Measurements from ENCODE around the gene PLCXD3. TPM values are rescaled to one million over a fixed set of nuclear protein-coding genes. Genes with fewer than 3 reads are reported as not detected.

The PLCXD3 gene
- polyA plus RNA-seq, 3 donors from 2014 or later = not detected

GRCh38 chr5:41305056-41305455 lies 205.3 kb downstream of the PLCXD3 start:
- Mint-ChIP-seq H3K4me3 (no peak overlapping the region), H3K27me3 (ENCODE audit: low read depth in 3 of 3) (no peaks in the 10 kb centered on the region), H3K36me3 (no peaks in the 10 kb centered on the region), H3K27ac (no peak overlapping the region), H3K4me1 (no peaks in the 10 kb centered on the region), H3K9me3 (peaks cover 0 to 4% (median under 1%) of the 10 kb centered on the region in 6 donors)
- DNase-seq = no peak

- Mint-ChIP-seq H3K27me3 (ENCODE audit: low read depth in 3 of 3) (no peaks in the 10 kb centered on the region), H3K4me3 (no peak overlapping the region), H3K36me3 (no peaks in the 10 kb centered on the region), H3K9me3 (peaks cover 0 to 5% (median under 1%) of the 10 kb centered on the region in 6 donors), H3K4me1 (no peaks in the 10 kb centered on the region), H3K27ac (no peak overlapping the region)
- no peak for DNase-seq
Measured at GRCh38 chr5:41296066-41296465, 214.3 kb downstream of the PLCXD3 start.

- Mint-ChIP-seq H3K27ac (no peak overlapping the region), H3K27me3 (ENCODE audit: low read depth in 3 of 3) (no peaks in the 10 kb centered on the region), H3K4me3 (no peak overlapping the region), H3K9me3 (peaks cover 0 to 8% (median 2%) of the 10 kb centered on the region in 6 donors), H3K4me1 (no peaks in the 10 kb centered on the region), H3K36me3 (no peaks in the 10 kb centered on the region)
- DNase-seq = no peak
Measured at GRCh38 chr5:41291323-41291722, 219.1 kb downstream of the PLCXD3 start.

- Mint-ChIP-seq H3K4me3 (no peak overlapping the region), H3K36me3 (no peaks in the 10 kb centered on the region), H3K27ac (no peak overlapping the region), H3K4me1 (no peaks in the 10 kb centered on the region), H3K27me3 (ENCODE audit: low read depth in 3 of 3) (no peaks in the 10 kb centered on the region), H3K9me3 (peaks cover 0 to 8% (median 3%) of the 10 kb centered on the region in 6 donors)
- no peak for DNase-seq
Measured at GRCh38 chr5:41290810-41291209, 219.6 kb downstream of the PLCXD3 start.

- H3K36me3 Mint-ChIP-seq = no peaks in the 10 kb centered on the region
Measured at GRCh38 chr5:41289970-41290464, 220.4 kb downstream of the PLCXD3 start.

GRCh38 chr5:41286696-41287095 lies 223.7 kb downstream of the PLCXD3 start:
- Mint-ChIP-seq H3K9me3 (peaks cover 2 to 8% (median 6%) of the 10 kb centered on the region in 6 donors), H3K4me1 (no peaks in the 10 kb centered on the region), H3K27me3 (ENCODE audit: low read depth in 3 of 3) (peaks cover 0 to 4% (median 0%) of the 10 kb centered on the region in 3 donors)

More at GRCh38 chr5:41289970-41290464, 220.4 kb downstream of the PLCXD3 start:
- peaks cover 0 to 8% (median 3%) of the 10 kb centered on the region in 6 donors for H3K9me3 Mint-ChIP-seq
- no peaks in the 10 kb centered on the region for H3K4me1 Mint-ChIP-seq
- no peak overlapping the region for H3K27ac Mint-ChIP-seq
- DNase-seq = no peak
- no peaks in the 10 kb centered on the region for H3K27me3 Mint-ChIP-seq (ENCODE audit: low read depth in 3 of 3)
- H3K4me3 Mint-ChIP-seq = no peak overlapping the region

GRCh38 chr5:41286165-41286564 lies 224.2 kb downstream of the PLCXD3 start:
- Mint-ChIP-seq H3K4me1 (no peaks in the 10 kb centered on the region), H3K36me3 (no peaks in the 10 kb centered on the region), H3K4me3 (no peak overlapping the region), H3K9me3 (peaks cover 2 to 8% (median 6%) of the 10 kb centered on the region in 6 donors), H3K27ac (no peak overlapping the region), H3K27me3 (ENCODE audit: low read depth in 3 of 3) (peaks cover 0 to 4% (median 0%) of the 10 kb centered on the region in 3 donors)
- no peak for DNase-seq

More at GRCh38 chr5:41286696-41287095, 223.7 kb downstream of the PLCXD3 start:
- Mint-ChIP-seq H3K36me3 (no peaks in the 10 kb centered on the region), H3K4me3 (no peak overlapping the region), H3K27ac (no peak overlapping the region)
- DNase-seq = no peak

GRCh38 chr5:41284938-41285337 lies 225.5 kb downstream of the PLCXD3 start:
- Mint-ChIP-seq H3K27me3 (ENCODE audit: low read depth in 3 of 3) (peaks cover 0 to 4% (median 0%) of the 10 kb centered on the region in 3 donors), H3K4me1 (no peaks in the 10 kb centered on the region), H3K4me3 (no peak overlapping the region), H3K36me3 (no peaks in the 10 kb centered on the region), H3K27ac (no peak overlapping the region), H3K9me3 (peaks cover 2 to 8% (median 6%) of the 10 kb centered on the region in 6 donors)
- DNase-seq = no peak

- peaks cover 0 to 4% (median 0%) of the 10 kb centered on the region in 3 donors for H3K27me3 Mint-ChIP-seq (ENCODE audit: low read depth in 3 of 3)
- peaks cover 0 to 6% (median 2%) of the 10 kb centered on the region in 6 donors for H3K9me3 Mint-ChIP-seq
- H3K36me3 Mint-ChIP-seq = no peaks in the 10 kb centered on the region
- no peak for DNase-seq
- H3K4me3 Mint-ChIP-seq = no peak overlapping the region
- H3K27ac Mint-ChIP-seq = no peak overlapping the region
- no peaks in the 10 kb centered on the region for H3K4me1 Mint-ChIP-seq
Measured at GRCh38 chr5:41281215-41281810, 229.1 kb downstream of the PLCXD3 start.

GRCh38 chr5:41279040-41279439 lies 231.4 kb downstream of the PLCXD3 start:
- Mint-ChIP-seq H3K4me1 (no peaks in the 10 kb centered on the region), H3K4me3 (no peak overlapping the region), H3K9me3 (peaks cover 0 to 6% (median 3%) of the 10 kb centered on the region in 6 donors), H3K27me3 (ENCODE audit: low read depth in 3 of 3) (peaks cover 0 to 4% (median 0%) of the 10 kb centered on the region in 3 donors), H3K36me3 (no peaks in the 10 kb centered on the region), H3K27ac (no peak overlapping the region)
- no peak for DNase-seq

GRCh38 chr5:41277476-41278245 lies 232.7 kb downstream of the PLCXD3 start:
- Mint-ChIP-seq H3K27ac (no peak overlapping the region), H3K9me3 (peaks cover 0 to 6% (median 3%) of the 10 kb centered on the region in 6 donors), H3K4me3 (no peak overlapping the region), H3K36me3 (no peaks in the 10 kb centered on the region), H3K27me3 (ENCODE audit: low read depth in 3 of 3) (peaks cover 0 to 4% (median 0%) of the 10 kb centered on the region in 3 donors), H3K4me1 (no peaks in the 10 kb centered on the region)
- no peak for DNase-seq

- DNase-seq = no peak
- Mint-ChIP-seq H3K27ac (no peak overlapping the region), H3K4me1 (no peaks in the 10 kb centered on the region), H3K9me3 (peaks cover 0 to 5% (median 0%) of the 10 kb centered on the region in 6 donors), H3K36me3 (no peaks in the 10 kb centered on the region), H3K27me3 (ENCODE audit: low read depth in 3 of 3) (no peaks in the 10 kb centered on the region), H3K4me3 (no peak overlapping the region)
Measured at GRCh38 chr5:41275813-41276512, 234.4 kb downstream of the PLCXD3 start.

GRCh38 chr5:41270423-41271251 lies 239.8 kb downstream of the PLCXD3 start:
- Mint-ChIP-seq H3K4me3 (no peak overlapping the region), H3K27ac (no peak overlapping the region), H3K9me3 (peaks cover 0 to 5% (median 0%) of the 10 kb centered on the region in 6 donors), H3K27me3 (ENCODE audit: low read depth in 3 of 3) (peaks cover 0 to 2% (median 2%) of the 10 kb centered on the region in 3 donors), H3K4me1 (no peaks in the 10 kb centered on the region), H3K36me3 (no peaks in the 10 kb centered on the region)
- no peak for DNase-seq
